SK-N-SH (cell line): ENCODE measurements around the gene NPC1. TPM values are rescaled to one million over a fixed set of nuclear protein-coding genes. Genes with fewer than 3 reads are reported as not detected.

Experiments
- CTCF ChIA-PET: fragments of 300-600, 350-600 bp; formaldehyde crosslinking; extraction: SDS; loops from one replicate; lab custom pipeline; 2021; lab: Yijun Ruan, JAX
- POLR2A ChIA-PET: fragments of 350-600 bp; sonication (Branson Sonifier 250); formaldehyde crosslinking; extraction: SDS; loops from one replicate; lab custom pipeline; 2020; ENCODE audit warnings: antibody characterized with exemption, inconsistent platforms; lab: Yijun Ruan, JAX
- DNase-seq: peaks from one replicate; pipeline ENCODE4 v3.0.0; 2012
- H2AFZ ChIP-seq: fragments of 200-600 bp; sonication (generic); 2 replicates; pipeline ENCODE4 v1.8.1; 2016; ENCODE audit warnings: antibody characterized with exemption, mild to moderate bottlenecking, low read depth
- H3F3A ChIP-seq: fragments of 200-600 bp; sonication (generic); replicated peaks from 2 replicates; pipeline ENCODE3; 2016; ENCODE audit warnings: antibody characterized with exemption, mild to moderate bottlenecking; ENCODE audit not compliant: insufficient read depth
- H3K27ac ChIP-seq, 2 experiments: fragments of 200-500 bp in 1 of 2; fragments of 200-600 bp in 1 of 2; sonication (Bioruptor generic) in 1 of 2; sonication (generic), shearing (Covaris generic) in 1 of 2; 2 replicates each; pipeline versions ENCODE4 v1.5.1 to v1.6.1; 2014 to 2016; ENCODE audit warnings: low read depth in 2 of 2, inconsistent platforms in 1 of 2, low read length in 1 of 2, mild to moderate bottlenecking in 1 of 2, mixed read lengths in 1 of 2
- H3K27me3 ChIP-seq: fragments of 200-600 bp; sonication (generic), shearing (Covaris generic); 2 replicates; pipeline ENCODE4 v1.6.1; 2016; ENCODE audit warnings: mixed run types; ENCODE audit not compliant: insufficient read depth
- H3K36me3 ChIP-seq, 2 experiments: fragments of 200-500 bp in 1 of 2; fragments of 200-600 bp in 1 of 2; sonication (Bioruptor generic) in 1 of 2; sonication (generic) in 1 of 2; replicated peaks in 1 of 2; 2 replicates each; pipeline versions ENCODE3 to v1.5.1; 2014 to 2016; ENCODE audit warnings: low read length in 1 of 2, mild to moderate bottlenecking in 1 of 2; ENCODE audit not compliant: insufficient read depth in 2 of 2, control insufficient read depth in 1 of 2
- H3K4me1 ChIP-seq, 2 experiments: fragments of 200-500 bp in 1 of 2; fragments of 200-600 bp in 1 of 2; sonication (Bioruptor generic) in 1 of 2; sonication (generic), shearing (Covaris generic) in 1 of 2; 2 replicates each; pipeline versions ENCODE4 v1.5.1 to v1.6.1; 2014 to 2016; ENCODE audit warnings: low read depth in 1 of 2, low read length in 1 of 2, mixed run types in 1 of 2; ENCODE audit not compliant: insufficient read depth in 2 of 2, control insufficient read depth in 1 of 2
- H3K4me2 ChIP-seq: fragments of 200-600 bp; sonication (generic), shearing (Covaris generic); 2 replicates; pipeline ENCODE4 v1.6.1; 2017; ENCODE audit warnings: mixed run types
- H3K4me3 ChIP-seq, 2 experiments: fragments of 200-500 bp in 1 of 2; fragments of 200-600 bp in 1 of 2; sonication (Bioruptor generic) in 1 of 2; sonication (generic), shearing (Covaris generic) in 1 of 2; 2 replicates each; pipeline versions ENCODE4 v1.5.1 to v1.8.1; 2014 to 2016; ENCODE audit warnings: low read depth in 2 of 2, inconsistent platforms in 1 of 2, low read length in 1 of 2, mild to moderate bottlenecking in 1 of 2, mixed read lengths in 1 of 2, moderate library complexity in 1 of 2
- H3K79me2 ChIP-seq: fragments of 200-600 bp; sonication (generic); 2 replicates; pipeline ENCODE4 v1.8.1; 2017; ENCODE audit warnings: mild to moderate bottlenecking; ENCODE audit not compliant: insufficient read depth
- H3K9ac ChIP-seq: fragments of 200-600 bp; sonication (generic); 2 replicates; pipeline ENCODE4 v1.6.1; 2017; ENCODE audit warnings: mixed run types
- H3K9me2 ChIP-seq: fragments of 200-600 bp; sonication (generic); 2 replicates; pipeline ENCODE4 v1.6.1; 2017; ENCODE audit warnings: mixed run types
- H3K9me3 ChIP-seq: fragments of 200-600 bp; sonication (generic); 2 replicates; pipeline ENCODE4 v1.6.1; 2017; ENCODE audit warnings: mixed run types, mild to moderate bottlenecking, moderate library complexity
- H4K20me1 ChIP-seq: fragments of 200-600 bp; sonication (generic); 2 replicates; pipeline ENCODE4 v1.6.1; 2017; ENCODE audit warnings: mild to moderate bottlenecking, mixed run types; ENCODE audit not compliant: insufficient read depth
- ELF1 ChIP-seq: IDR thresholded peaks from 2 replicates; pipeline ENCODE4 v1.4.0; 2012
- EP300 ChIP-seq, 2 experiments: IDR thresholded peaks; 2 replicates each; pipeline versions ENCODE4 v1.4.0 to v1.6.1; 2012; ENCODE audit warnings: borderline replicate concordance in 1 of 2, low read depth in 1 of 2, low read length in 1 of 2
- FOSL2 ChIP-seq: IDR thresholded peaks from 2 replicates; pipeline ENCODE4 v1.4.0; 2012; ENCODE audit warnings: low read depth, mild to moderate bottlenecking, moderate library complexity, borderline replicate concordance
- GABPA ChIP-seq: IDR thresholded peaks from 2 replicates; pipeline ENCODE4 v1.4.0; 2012; ENCODE audit warnings: low read depth, mild to moderate bottlenecking
- MEF2A ChIP-seq: IDR thresholded peaks from 2 replicates; pipeline ENCODE4 v1.4.0; 2012; ENCODE audit warnings: low read depth, borderline replicate concordance
- MXI1 ChIP-seq: IDR thresholded peaks from 2 replicates; pipeline ENCODE4 v1.6.1; 2012; ENCODE audit warnings: mild to moderate bottlenecking, low read depth, low read length, improper control_type of control experiment
- POLR2AphosphoS5 ChIP-seq: IDR thresholded peaks from 2 replicates; pipeline ENCODE4 v1.6.1; 2012; ENCODE audit warnings: low read depth, low read length
- RAD21 ChIP-seq: IDR thresholded peaks from 2 replicates; pipeline ENCODE4 v1.6.1; 2012; ENCODE audit warnings: mild to moderate bottlenecking, low read length
- RCOR1 ChIP-seq: fragments of 150-350 bp; IDR thresholded peaks from 2 replicates; pipeline ENCODE4 v1.6.1; 2017; ENCODE audit warnings: antibody characterized with exemption, low read length
- TCF12 ChIP-seq: IDR thresholded peaks from 2 replicates; pipeline ENCODE4 v1.4.0; 2012
- WGBS: methylation state at CpG from one replicate; pipeline ENCODE4 v1.1.6; 2017; ENCODE audit warnings: low lambda C conversion rate; 5-methylcytosine and 5-hydroxymethylcytosine counted together
- polyA plus RNA-seq, 3 experiments: library from polyadenylated mRNA; depleted of rRNA; stranded (reverse); fragments of >200 nt; gene quantifications; 2 replicates each; pipeline ENCODE4 v1.2.3, GENCODE V29; 2012
- TF ChIP-seq, protein P1 (sequence below): fragments of 150-350 bp; IDR thresholded peaks from 2 replicates; pipeline ENCODE4 v1.6.1; 2016; ENCODE audit warnings: mild to moderate bottlenecking, low read depth, low read length
- TF ChIP-seq, protein P2 (sequence below): fragments of 150-350 bp; IDR thresholded peaks from 2 replicates; pipeline ENCODE4 v1.6.1; 2017; ENCODE audit warnings: antibody characterized with exemption, low read length, low read depth, borderline replicate concordance
- TF ChIP-seq, protein P3 (sequence below): IDR thresholded peaks from 2 replicates; pipeline ENCODE4 v1.6.1; 2012; ENCODE audit warnings: mild to moderate bottlenecking, low read depth, low read length, moderate library complexity
- TF ChIP-seq, protein P4 (sequence below): IDR thresholded peaks from 2 replicates; pipeline ENCODE4 v1.4.0; 2012; ENCODE audit warnings: low read depth
- TF ChIP-seq, protein P5 (sequence below): IDR thresholded peaks from 2 replicates; pipeline ENCODE4; 2012
- TF ChIP-seq, protein P6 (sequence below): fragments of 200-600 bp; sonication (generic); IDR thresholded peaks from 2 replicates; pipeline ENCODE4 v1.6.1; 2017; ENCODE audit warnings: antibody characterized with exemption, mild to moderate bottlenecking, moderate library complexity
- TF ChIP-seq, protein P7 (sequence below): IDR thresholded peaks from 2 replicates; pipeline ENCODE4 v1.4.0; 2012; ENCODE audit warnings: low read depth, borderline replicate concordance

NPC1 gene
- polyA plus RNA-seq, 1 of the 3 experiments (the other 2 are of a cell fraction): 23.9 TPM

DNA sequence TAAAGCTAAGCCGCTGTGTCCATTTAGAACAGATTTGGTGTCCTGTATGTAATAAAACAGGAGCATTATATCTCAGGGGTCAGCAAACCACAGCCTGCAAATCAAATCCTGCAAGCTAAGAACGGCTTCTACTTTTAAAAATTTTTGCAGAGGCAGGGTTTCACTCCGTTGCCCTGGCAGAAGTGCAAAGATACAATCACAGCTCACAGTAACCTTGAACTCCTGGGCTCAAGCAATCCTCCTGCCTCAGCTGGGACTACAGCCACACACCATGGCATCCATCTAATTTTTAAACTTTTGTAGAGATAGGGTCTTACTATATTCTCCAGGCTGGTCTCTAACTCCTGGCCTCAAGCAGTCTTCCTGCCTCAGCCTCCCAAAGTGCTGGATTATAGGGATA lies 28.6 kb upstream of the NPC1 start:
- Histone ChIP-seq H3F3A (no peaks in the 10 kb centered on the region), H3K4me1 (no peaks in the 10 kb centered on the region), H3K4me3 (no peak overlapping the region), H3K27me3 (no peaks in the 10 kb centered on the region), H3K27ac (no peak overlapping the region), H3K9ac (no peak overlapping the region), H3K4me2 (no peak overlapping the region), H3K9me3 (no peaks in the 10 kb centered on the region), H3K36me3 (no peaks in the 10 kb centered on the region), H3K79me2 (no peaks in the 10 kb centered on the region), H3K9me2 (no peaks in the 10 kb centered on the region), H2AFZ (no peak overlapping the region), H4K20me1 (no peaks in the 10 kb centered on the region)
- ChIA-PET POLR2A (no interaction called here), CTCF (interaction anchor here (1.0 to 4.2 kb wide), 5 partner anchors 8 to 195 kb away, joined by 3 to 22 read pairs (median 6); no protein-coding TSS in a partner anchor)
- 82% methylated on average over 3 of the region's 3 CpGs for WGBS
- DNase-seq: no peak
- TF ChIP-seq RCOR1 (no peak), MEF2A (no peak), POLR2AphosphoS5 (no peak), RAD21 (no peak), GABPA (no peak), ELF1 (no peak), EP300 (IDR thresholded peaks at IDR 0.05; ENCODE audit: borderline replicate concordance in 1 of 2, low read depth in 1 of 2, low read length in 1 of 2) (no peak), MXI1 (no peak), FOSL2 (no peak), TCF12 (no peak)
- TF ChIP-seq, protein P1, sequence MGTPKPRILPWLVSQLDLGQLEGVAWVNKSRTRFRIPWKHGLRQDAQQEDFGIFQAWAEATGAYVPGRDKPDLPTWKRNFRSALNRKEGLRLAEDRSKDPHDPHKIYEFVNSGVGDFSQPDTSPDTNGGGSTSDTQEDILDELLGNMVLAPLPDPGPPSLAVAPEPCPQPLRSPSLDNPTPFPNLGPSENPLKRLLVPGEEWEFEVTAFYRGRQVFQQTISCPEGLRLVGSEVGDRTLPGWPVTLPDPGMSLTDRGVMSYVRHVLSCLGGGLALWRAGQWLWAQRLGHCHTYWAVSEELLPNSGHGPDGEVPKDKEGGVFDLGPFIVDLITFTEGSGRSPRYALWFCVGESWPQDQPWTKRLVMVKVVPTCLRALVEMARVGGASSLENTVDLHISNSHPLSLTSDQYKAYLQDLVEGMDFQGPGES: no peak
- TF ChIP-seq, protein P2, sequence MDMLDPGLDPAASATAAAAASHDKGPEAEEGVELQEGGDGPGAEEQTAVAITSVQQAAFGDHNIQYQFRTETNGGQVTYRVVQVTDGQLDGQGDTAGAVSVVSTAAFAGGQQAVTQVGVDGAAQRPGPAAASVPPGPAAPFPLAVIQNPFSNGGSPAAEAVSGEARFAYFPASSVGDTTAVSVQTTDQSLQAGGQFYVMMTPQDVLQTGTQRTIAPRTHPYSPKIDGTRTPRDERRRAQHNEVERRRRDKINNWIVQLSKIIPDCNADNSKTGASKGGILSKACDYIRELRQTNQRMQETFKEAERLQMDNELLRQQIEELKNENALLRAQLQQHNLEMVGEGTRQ: no peak
- TF ChIP-seq, protein P3, sequence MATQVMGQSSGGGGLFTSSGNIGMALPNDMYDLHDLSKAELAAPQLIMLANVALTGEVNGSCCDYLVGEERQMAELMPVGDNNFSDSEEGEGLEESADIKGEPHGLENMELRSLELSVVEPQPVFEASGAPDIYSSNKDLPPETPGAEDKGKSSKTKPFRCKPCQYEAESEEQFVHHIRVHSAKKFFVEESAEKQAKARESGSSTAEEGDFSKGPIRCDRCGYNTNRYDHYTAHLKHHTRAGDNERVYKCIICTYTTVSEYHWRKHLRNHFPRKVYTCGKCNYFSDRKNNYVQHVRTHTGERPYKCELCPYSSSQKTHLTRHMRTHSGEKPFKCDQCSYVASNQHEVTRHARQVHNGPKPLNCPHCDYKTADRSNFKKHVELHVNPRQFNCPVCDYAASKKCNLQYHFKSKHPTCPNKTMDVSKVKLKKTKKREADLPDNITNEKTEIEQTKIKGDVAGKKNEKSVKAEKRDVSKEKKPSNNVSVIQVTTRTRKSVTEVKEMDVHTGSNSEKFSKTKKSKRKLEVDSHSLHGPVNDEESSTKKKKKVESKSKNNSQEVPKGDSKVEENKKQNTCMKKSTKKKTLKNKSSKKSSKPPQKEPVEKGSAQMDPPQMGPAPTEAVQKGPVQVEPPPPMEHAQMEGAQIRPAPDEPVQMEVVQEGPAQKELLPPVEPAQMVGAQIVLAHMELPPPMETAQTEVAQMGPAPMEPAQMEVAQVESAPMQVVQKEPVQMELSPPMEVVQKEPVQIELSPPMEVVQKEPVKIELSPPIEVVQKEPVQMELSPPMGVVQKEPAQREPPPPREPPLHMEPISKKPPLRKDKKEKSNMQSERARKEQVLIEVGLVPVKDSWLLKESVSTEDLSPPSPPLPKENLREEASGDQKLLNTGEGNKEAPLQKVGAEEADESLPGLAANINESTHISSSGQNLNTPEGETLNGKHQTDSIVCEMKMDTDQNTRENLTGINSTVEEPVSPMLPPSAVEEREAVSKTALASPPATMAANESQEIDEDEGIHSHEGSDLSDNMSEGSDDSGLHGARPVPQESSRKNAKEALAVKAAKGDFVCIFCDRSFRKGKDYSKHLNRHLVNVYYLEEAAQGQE: no peak
- TF ChIP-seq, protein P4, sequence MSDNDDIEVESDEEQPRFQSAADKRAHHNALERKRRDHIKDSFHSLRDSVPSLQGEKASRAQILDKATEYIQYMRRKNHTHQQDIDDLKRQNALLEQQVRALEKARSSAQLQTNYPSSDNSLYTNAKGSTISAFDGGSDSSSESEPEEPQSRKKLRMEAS: no peak
- TF ChIP-seq, protein P5, sequence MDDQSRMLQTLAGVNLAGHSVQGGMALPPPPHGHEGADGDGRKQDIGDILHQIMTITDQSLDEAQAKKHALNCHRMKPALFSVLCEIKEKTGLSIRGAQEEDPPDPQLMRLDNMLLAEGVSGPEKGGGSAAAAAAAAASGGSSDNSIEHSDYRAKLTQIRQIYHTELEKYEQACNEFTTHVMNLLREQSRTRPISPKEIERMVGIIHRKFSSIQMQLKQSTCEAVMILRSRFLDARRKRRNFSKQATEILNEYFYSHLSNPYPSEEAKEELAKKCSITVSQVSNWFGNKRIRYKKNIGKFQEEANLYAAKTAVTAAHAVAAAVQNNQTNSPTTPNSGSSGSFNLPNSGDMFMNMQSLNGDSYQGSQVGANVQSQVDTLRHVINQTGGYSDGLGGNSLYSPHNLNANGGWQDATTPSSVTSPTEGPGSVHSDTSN: no peak
- TF ChIP-seq, protein P6, sequence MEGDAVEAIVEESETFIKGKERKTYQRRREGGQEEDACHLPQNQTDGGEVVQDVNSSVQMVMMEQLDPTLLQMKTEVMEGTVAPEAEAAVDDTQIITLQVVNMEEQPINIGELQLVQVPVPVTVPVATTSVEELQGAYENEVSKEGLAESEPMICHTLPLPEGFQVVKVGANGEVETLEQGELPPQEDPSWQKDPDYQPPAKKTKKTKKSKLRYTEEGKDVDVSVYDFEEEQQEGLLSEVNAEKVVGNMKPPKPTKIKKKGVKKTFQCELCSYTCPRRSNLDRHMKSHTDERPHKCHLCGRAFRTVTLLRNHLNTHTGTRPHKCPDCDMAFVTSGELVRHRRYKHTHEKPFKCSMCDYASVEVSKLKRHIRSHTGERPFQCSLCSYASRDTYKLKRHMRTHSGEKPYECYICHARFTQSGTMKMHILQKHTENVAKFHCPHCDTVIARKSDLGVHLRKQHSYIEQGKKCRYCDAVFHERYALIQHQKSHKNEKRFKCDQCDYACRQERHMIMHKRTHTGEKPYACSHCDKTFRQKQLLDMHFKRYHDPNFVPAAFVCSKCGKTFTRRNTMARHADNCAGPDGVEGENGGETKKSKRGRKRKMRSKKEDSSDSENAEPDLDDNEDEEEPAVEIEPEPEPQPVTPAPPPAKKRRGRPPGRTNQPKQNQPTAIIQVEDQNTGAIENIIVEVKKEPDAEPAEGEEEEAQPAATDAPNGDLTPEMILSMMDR: no peak
- TF ChIP-seq, protein P7, sequence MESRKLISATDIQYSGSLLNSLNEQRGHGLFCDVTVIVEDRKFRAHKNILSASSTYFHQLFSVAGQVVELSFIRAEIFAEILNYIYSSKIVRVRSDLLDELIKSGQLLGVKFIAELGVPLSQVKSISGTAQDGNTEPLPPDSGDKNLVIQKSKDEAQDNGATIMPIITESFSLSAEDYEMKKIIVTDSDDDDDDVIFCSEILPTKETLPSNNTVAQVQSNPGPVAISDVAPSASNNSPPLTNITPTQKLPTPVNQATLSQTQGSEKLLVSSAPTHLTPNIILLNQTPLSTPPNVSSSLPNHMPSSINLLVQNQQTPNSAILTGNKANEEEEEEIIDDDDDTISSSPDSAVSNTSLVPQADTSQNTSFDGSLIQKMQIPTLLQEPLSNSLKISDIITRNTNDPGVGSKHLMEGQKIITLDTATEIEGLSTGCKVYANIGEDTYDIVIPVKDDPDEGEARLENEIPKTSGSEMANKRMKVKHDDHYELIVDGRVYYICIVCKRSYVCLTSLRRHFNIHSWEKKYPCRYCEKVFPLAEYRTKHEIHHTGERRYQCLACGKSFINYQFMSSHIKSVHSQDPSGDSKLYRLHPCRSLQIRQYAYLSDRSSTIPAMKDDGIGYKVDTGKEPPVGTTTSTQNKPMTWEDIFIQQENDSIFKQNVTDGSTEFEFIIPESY: no peak
